ENCODE measurements around the gene HRH1.
"Not testable (repeated sequence)": the region's sequence is repeated elsewhere in the genome, so short reads cannot be mapped to it uniquely, and the experiment has no call there.

Gene HRH1

DNA sequence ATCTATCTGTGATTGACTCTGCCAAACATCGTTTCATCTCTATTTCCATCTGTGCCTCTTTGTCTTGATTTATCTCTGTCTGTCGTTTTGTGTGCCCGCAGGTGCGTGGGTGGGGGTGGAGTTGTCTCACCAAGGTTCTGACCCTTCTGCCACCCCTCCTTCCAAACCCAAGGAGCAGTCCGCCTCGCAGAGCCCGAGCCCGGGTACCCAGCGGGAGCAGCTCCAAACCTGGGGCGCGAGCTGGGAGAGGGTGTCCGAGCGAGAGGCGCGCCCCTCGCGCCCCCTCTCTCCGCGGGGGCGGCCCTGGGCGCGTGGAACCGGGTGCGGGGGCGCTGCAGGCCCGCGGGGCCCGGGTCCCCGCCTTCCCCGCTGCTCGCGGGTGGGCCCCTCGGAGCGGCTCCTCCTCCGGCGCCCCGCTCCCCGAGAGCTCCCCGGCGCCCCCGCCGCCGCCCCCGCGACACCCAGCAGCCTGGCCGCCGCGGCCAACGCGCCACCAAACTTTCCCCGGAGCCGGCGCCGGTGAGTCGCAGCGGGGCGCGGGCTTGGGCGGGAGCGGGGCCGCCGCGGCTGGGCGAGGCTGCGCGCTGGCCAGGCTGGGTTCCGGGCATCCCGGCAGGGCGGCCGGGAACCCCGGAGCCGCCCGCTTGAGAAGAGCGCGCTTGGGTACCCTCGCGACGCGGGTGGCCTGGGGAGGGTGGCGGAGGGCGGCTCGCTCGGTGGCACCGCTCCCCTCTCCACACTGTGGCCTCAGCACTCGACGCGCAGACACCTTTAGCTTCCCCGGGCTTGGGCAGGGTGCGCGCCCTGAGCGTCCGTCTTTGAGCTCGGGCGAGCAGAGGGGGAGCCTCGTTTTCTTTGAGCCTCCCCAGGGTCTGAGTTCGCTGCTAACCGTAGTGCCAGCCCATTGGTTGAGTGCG lies at the start of gene HRH1:
HRH1 (plus strand) TSS at position 458 of the 917 bp plus-strand sequence. CDS start 104,545 bp downstream, outside the sequence.
- no peak for DNase-seq

DNA sequence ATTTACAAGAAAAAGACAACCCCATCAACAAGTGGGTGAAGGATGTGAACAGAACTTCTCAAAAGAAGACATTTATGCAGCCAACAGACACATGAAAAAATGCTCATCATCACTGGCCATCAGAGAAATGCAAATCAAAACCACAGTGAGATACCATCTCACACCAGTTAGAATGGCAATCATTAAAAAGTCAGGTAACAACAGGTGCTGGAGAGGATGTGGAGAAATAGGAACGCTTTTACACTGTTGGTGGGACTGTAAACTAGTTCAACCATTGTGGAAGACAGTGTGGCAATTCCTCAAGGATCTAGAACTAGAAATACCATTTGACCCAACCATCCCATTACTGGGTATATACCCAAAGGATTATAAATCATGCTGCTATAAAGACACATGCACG lies 41.0 kb upstream of the HRH1 start:
- not testable (repeated sequence) for DNase-seq

DNA sequence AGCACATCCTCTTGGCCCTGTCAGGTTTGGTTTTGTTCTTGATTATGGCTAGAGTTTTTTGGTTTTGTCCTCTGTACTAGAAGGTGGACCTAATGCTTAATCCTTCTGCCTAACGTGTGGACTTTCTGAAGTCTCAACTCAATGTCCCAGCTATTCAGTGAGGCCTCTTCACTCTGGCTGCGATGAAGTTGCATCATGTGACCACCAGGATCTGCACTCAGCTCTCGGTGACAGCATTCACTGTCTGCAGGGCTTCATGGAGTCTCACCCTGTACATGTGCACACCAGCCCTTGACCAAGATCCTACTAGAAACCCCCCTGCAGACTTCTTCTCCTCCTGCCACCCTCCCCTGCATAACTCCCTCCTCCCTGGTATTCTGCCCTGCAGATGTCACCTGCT lies 38.7 kb upstream of the HRH1 start:
- DNase-seq, result no peak

GRCh38 chr3:11116336-11117059 lies 37.8 kb upstream of the HRH1 start:
- DNase-seq, result no peak

DNA sequence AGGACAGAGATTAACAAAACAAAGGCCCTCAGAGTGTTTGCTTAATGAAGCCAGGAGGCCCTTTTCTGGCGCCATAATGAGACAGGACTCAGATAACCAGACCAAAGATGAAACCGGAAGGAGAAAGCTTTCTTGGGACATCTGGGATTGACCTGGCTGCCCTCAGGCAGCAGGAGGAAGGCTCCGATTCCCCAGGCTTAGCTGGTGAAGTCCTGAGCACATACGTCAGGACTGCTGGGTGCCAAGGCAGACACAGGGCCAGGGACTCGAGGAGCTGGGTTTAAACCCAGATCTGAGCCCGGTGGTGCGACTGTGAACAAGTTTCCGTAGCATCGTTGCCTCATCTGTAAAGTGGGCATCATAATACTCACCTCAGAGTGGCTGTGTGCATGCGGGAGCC lies 36.7 kb upstream of the HRH1 start:
- no peak for DNase-seq

GRCh38 chr3:11118181-11118682 lies 36.1 kb upstream of the HRH1 start:
- no peak for DNase-seq

GRCh38 chr3:11120091-11120805 lies 34.0 kb upstream of the HRH1 start:
- DNase-seq, result no peak

DNA sequence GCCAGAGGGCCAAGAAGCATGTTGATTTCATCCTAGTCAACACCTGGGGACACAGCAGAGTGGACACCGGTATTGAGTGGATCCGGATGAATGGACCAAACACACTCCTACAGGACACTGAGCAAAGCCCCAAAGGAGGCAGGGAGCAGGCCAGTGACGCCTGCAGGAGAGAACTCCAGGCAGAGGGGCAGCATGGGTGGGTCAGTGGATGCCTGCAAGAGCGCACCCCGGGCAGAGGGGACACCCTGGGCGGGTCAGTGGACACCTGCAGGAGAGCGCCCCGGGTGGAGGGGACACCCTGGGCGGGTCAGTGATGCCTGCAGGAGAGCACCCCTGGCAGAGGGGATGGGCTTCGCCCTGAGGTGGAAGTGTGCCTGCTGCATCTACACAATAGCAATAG lies 27.6 kb upstream of the HRH1 start:
- DNase-seq, result no peak

DNA sequence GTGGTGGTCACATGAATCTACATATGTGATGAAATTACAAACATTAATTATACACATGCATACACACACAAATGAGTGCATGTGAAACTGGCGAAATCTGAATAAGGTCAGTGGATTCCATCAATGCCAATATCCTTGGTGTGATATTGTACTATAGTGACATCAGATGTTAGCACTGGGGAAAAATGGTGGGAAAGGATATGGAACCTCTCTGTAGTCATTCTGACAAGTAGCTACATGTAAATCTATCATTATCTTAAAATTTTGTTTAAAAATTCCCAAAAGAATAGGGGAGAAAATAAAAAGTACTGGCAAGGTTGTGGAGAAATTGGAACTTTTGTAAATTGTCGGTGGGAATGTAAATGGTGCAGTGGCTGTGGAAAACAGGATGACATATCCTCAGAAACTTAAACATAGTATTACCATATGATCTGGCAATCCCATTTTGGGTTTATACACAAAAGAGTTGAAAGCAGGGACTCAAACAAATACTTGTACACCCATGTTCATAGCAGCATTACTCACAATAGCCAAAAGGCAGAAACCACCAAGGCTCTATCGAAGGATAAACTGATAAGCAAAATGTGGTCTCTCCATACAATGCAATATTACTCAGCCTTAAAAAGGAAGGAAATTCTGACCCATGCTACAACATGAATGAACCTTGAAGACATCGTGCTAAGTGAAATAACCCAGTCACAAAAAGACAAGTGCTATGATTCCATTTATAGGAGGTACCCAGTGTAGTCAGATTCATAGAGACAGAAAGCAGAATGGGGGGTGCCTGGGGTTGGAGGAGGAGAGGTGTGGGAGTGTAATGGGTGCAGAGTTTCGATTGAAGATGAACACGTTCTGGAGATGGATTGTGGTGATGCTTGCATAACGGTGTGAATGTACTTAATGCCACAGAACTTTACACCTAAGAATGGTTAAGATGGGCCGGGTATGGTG lies 25.3 kb upstream of the HRH1 start:
- peak; percentile 63 for DNase-seq

GRCh38 chr3:11130385-11130784 lies 23.9 kb upstream of the HRH1 start:
- no peak for DNase-seq

GRCh38 chr3:11131371-11131770 lies 22.9 kb upstream of the HRH1 start:
- DNase-seq, result no peak

GRCh38 chr3:11131886-11132285 lies 22.4 kb upstream of the HRH1 start:
- not testable (repeated sequence) for DNase-seq

DNA sequence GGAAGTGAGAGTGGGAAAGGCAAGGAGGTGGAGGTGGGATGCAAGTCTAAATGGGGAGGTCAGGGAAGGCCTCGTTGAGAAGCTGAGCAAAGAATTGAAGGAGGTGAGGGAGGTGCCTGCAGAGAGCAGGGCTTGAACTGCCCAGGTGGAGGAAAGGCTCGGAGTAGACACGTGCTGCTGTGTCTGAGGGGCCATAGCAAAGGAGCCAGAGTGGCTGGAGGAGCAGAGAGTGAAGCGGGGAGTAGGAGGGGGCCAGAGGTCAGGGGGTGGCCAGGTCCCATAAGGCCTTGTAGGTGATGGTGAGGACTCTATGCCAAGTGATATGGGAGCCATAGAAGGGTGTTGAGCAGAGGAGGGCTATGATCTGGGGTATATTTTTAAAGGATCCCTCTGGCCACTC lies 21.4 kb upstream of the HRH1 start:
- no peak for DNase-seq

GRCh38 chr3:11134794-11135193 lies 19.5 kb upstream of the HRH1 start:
- no peak for DNase-seq

DNA sequence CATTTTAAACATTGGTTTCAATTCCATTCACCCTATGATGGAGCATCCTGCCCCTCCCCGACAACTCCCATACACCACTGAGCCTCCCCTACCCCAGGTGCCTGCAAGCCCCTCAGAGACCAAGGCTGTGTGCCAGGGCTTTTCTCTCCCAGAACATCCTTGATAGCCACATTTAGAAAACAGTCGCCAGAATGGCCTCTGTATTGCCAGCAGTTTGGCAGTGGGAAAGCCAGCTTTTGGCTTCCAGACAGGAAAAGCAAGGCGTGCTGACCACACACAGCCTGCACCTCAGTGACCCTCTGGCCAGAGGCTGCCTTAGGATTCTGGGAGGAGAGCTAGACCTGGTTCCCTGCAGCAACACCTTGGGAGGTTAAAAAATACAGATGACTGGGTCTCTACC lies 18.2 kb upstream of the HRH1 start:
- peak; percentile 45 for DNase-seq

DNA sequence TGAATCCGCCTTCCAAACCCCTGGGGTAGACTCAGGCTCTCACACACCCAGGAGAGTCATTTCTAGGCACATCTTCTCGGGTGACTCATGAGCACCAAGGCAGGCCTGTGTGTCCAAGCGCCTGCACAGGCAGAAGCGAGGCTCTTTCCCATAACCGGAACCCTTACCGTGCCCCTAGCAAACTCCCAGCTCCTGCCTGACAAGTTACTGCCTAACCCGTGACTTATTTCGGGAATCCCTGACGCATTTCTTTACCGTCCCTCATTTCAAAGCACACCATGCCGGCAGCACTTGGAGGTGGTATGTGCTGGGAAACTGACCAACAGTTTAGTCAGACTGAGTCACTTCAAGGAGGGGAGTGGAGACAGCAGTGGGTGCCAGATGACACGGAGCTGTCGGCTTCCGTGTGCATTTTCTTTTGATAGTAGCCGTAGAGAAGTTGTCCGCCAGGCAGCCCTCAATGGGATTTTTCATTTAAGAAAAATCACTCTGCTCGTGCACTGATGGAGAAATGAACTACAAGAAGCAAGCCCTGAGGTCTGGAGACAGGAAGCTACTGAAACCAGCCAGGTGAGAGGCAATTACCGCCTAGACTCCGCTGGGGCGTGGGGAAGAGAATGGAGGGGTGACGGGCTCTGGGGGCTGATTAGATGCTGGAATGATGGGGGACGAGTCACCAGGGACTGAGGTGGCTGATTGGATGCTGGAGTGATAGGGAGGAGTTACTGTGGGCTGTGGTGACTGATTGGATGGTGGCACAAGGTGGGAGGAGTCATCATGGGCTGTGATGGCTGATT lies 17.3 kb upstream of the HRH1 start:
- DNase-seq, result peak; percentile 100

DNA sequence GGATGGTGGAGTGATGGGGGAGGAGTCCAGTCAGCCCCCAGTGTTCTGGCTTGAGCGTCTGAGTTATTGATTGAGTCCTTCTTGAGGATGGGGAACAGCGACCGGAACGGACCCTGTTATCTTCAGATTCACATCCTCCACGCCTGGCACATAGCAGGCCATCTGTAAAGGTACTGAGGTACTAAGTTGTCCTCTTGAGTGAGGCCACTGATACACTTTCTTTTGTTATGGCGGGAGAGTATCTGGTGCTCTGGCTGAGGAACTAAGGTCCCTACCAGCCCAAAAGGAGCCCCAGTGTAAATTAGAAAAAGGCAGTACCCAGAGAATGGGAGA lies 16.7 kb upstream of the HRH1 start:
- no peak for DNase-seq

DNA sequence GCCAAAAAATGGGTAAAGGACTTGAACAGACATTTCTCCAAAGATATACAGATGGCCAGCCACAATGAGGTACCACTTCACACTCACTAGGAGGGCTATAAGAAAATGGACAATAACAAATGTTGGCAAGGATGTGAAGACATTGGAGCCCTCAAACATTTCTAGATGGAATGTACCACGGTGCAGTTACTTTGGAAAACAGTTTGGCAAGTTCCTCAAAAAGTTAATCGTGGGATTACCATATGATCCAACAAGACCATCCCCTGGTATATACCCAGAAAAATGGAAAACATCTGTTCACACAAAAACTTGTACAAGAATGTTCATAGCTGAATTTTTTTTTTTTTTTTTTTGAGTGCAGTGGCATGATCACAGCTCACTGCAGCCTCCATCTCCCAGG lies 15.9 kb upstream of the HRH1 start:
- DNase-seq, result no peak

- peak; percentile 19 for DNase-seq
Measured at GRCh38 chr3:11140030-11140712, 14.1 kb upstream of the HRH1 start.

DNA sequence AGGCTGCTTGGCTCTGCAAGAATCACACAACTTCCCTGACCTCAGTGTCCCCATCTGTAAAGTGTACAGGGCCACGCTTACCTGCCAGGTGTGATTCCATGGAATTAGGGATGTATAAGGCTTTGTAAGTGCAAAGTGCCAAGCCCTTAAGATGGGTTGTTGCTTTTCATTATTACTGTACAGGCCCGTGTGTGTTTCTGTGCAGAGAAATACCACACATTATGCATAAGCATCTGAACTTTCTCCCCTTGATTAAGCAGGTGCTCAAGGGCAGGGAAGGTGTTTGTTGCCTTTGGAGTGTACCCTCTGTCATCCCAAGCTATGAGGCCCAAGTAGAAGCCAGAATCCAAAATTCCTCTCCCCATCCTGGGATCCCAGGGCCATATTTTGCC lies 13.6 kb upstream of the HRH1 start:
- no peak for DNase-seq

- peak; percentile 96 for DNase-seq
Measured at GRCh38 chr3:11143476-11143875, 10.8 kb upstream of the HRH1 start.

All from NCI-H226 (cell line).